Omental fat pad (tissue), 4 donors: ENCODE data around the gene ASCC2. TPM values are rescaled to one million over a fixed set of nuclear protein-coding genes. Genes with fewer than 3 reads are reported as not detected.

ENCODE experiments used
- ATAC-seq: fragments of 150-250 bp; one replicate; pipeline ENCODE4 v1.9.1; 2016; ENCODE audit warnings: mild to moderate bottlenecking, moderate library complexity; ENCODE audit not compliant: low FRiP score
- DNase-seq: peaks from one replicate; pipeline ENCODE4 v3.0.0-alpha.2; 2019; ENCODE audit warnings: low spot score
- CTCF ChIP-seq, 3 donors: fragments of 450-650 bp; IDR thresholded peaks; one replicate each; pipeline ENCODE4 v1.5.1; 2016 to 2017; ENCODE audit warnings: antibody characterized with exemption in 3 of 3, mild to moderate bottlenecking in 3 of 3, moderate library complexity in 2 of 3
- small RNA-seq: library from RNA; depleted of rRNA; stranded (forward); fragments of <200 nt; gene quantifications from one replicate; pipeline ENCODE3, GENCODE V24; 2016
- total RNA-seq, 4 donors: library from RNA; depleted of rRNA; stranded (reverse); fragments of >200 nt; gene quantifications; one replicate each; pipeline ENCODE4 v1.1.0, GENCODE V29; 2016

The ASCC2 gene
- total RNA-seq, 4 donors from 2014 or later = 35.4 to 65.2 (median 51.8) TPM

- TF ChIP-seq CTCF (IDR thresholded peaks at IDR 0.05) = no peak
- ATAC-seq = no peak
Measured at GRCh38 chr22:29742326-29742725, 95.7 kb downstream of the ASCC2 start.

DNA sequence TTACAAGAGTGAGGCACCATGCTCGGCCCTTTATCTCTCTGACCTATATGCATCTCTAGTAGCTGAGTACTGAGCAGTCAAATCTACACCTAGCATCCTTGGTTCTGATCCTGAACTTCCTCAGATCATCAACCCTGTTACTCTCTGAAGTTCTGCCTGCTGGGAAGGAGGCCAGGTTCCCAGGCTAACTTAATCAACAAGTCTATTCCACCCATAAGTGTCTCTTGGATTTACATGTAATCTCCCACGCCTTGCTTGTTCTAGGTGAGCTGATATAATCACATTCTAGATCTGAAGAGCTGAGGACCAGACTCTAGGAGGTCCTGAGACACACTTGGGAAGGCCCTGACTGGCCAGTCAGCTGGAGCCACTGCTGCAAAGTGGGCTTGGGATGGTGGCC is 96.1 kb downstream of the ASCC2 start:
- no peak for DNase-seq
- ATAC-seq = no peak
- no peak for TF ChIP-seq CTCF (IDR thresholded peaks at IDR 0.05)

More at GRCh38 chr22:29742326-29742725, 95.7 kb downstream of the ASCC2 start:
- no peak for DNase-seq

DNA sequence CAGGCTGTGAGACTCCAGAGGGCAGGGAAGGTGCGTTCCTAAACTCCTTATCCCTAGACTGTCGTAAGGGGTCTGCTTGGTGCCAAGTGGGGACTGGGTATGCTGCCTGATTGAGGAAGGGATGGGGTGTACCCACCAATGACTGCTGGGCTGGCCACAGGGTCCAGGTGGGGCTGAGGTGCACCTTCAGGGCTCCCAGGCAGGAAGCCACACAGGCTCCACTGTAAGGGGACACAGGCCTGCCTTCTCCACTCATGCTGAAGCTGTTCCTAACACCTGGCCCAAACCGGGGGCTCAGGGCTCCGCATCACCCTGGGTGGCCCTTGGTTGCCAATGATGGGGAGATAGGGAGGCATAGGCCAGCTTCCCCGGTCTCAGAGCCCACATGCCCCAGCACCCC is 97.9 kb downstream of the ASCC2 start:
- no peak for TF ChIP-seq CTCF (IDR thresholded peaks at IDR 0.05)
- DNase-seq = no peak
- ATAC-seq = no peak

GRCh38 chr22:29739346-29739875 is 98.7 kb downstream of the ASCC2 start:
- no peak for TF ChIP-seq CTCF (IDR thresholded peaks at IDR 0.05)
- ATAC-seq (no peak), DNase-seq (no peak)

Small RNAs within 50 kb of the gene (small RNA-seq; reads per million reads assigned to genes)
- gene RF00019 = not detected

Other genes starting within 250 kb of the ASCC2 start
- gene NF2, start 234.6 kb downstream of the ASCC2 start, total RNA-seq = 10 to 100 TPM; 26.6 to 35.2 (median 32.9) TPM
- gene CABP7, start 118.3 kb downstream of the ASCC2 start, total RNA-seq = under 1 TPM in 2 of 4 donors, not detected in 2; 0.13 to 0.19 TPM
- gene ZMAT5, start 71.3 kb downstream of the ASCC2 start, total RNA-seq = 10 to 100 TPM in 3 of 4 donors, 1 to 10 TPM in 1; 8.3 to 23.0 (median 16.9) TPM
- 10 to 100 TPM; 47.3 to 73.6 (median 65.4) TPM for gene UQCR10, start 70.9 kb downstream of the ASCC2 start, total RNA-seq
- gene MTMR3, start 44.9 kb upstream of the ASCC2 start, total RNA-seq = 10 to 100 TPM; 41.3 to 88.9 (median 53.2) TPM
- not detected for gene HORMAD2, start 242.2 kb upstream of the ASCC2 start, total RNA-seq